ENCODE data around the gene LDLRAD3. TPM values are rescaled to one million over a fixed set of nuclear protein-coding genes. Genes with fewer than 3 reads are reported as not detected.
A peak's percentile ranks its signal among the peaks of the same experiment; 100 is the strongest.

LDLRAD3 gene
- polyA plus RNA-seq, 1 of the 3 experiments (the other 2 are of a cell fraction): 10.6 TPM

- TF ChIP-seq RXRA (IDR thresholded peaks at IDR 0.05; ENCODE audit: borderline replicate concordance, low read depth): no peak
- TF ChIP-seq EP300 (IDR thresholded peaks at IDR 0.05; ENCODE audit: borderline replicate concordance in 1 of 2, low read depth in 1 of 2, low read length in 1 of 2): peak in 1 of 2 experiments; percentile 75; a peak in 2 of 4 replicates
- TF ChIP-seq ELF1 (IDR thresholded peaks at IDR 0.05): no peak
- peak; percentile 56; the same call in 1 of the 2 replicates for TF ChIP-seq ZBTB33 (IDR thresholded peaks at IDR 0.05; ENCODE audit: borderline replicate concordance, low read depth)
Observed at GRCh38 chr11:36164506-36165250, 220.8 kb downstream of the LDLRAD3 start (continued).

- no peaks in the 10 kb centered on the region for H3K9me2 ChIP-seq
- H3K9me3 ChIP-seq: no peaks in the 10 kb centered on the region
- POLR2A ChIA-PET: no interaction called here
- no peak overlapping the region for H3K4me2 ChIP-seq
- no peak overlapping the region for H3K4me3 ChIP-seq (ENCODE audit: low read depth in 2 of 2, low read length in 1 of 2)
- no peak overlapping the region for H3K9ac ChIP-seq
- H3K27ac ChIP-seq (ENCODE audit: low read depth in 2 of 2, low read length in 1 of 2): peak overlapping the region; percentile 17 to 99; a peak in 2 of 4 replicates
- CTCF ChIA-PET: interaction anchor here (0.5 to 2.4 kb wide), 2 partner anchors 18 to 93 kb away, joined by 3 to 6 read pairs; no protein-coding TSS in a partner anchor
- H3K27me3 ChIP-seq (ENCODE audit: insufficient read depth): no peaks in the 10 kb centered on the region
- H2AFZ ChIP-seq (ENCODE audit: low read depth): no peak overlapping the region
- no peaks in the 10 kb centered on the region for H3K36me3 ChIP-seq (replicated peaks in 1 of 2; ENCODE audit: control insufficient read depth in 1 of 2, insufficient read depth in 2 of 2, low read length in 1 of 2)
- peaks cover 37 to 59% of the 10 kb centered on the region in 2 experiments; a peak in 3 of 4 replicates for H3K4me1 ChIP-seq (ENCODE audit: control insufficient read depth in 1 of 2, insufficient read depth in 2 of 2, low read depth in 1 of 2, low read length in 1 of 2)
- peaks cover 23% of the 10 kb centered on the region for H3F3A ChIP-seq (replicated peaks; ENCODE audit: insufficient read depth)
- H3K79me2 ChIP-seq (ENCODE audit: insufficient read depth): no peaks in the 10 kb centered on the region
- peaks cover 3% of the 10 kb centered on the region; the same call in 1 of the 2 replicates for H4K20me1 ChIP-seq (ENCODE audit: insufficient read depth)
- peak; percentile 32 for DNase-seq
- WGBS (ENCODE audit: low lambda C conversion rate): 41% methylated on average over 3 of the region's 3 CpGs
- TF ChIP-seq CTCF (IDR thresholded peaks at IDR 0.05) (no peak), MAX (IDR thresholded peaks at IDR 0.05; ENCODE audit: low read depth) (no peak; the same call in 1 of the 2 replicates), MXI1 (IDR thresholded peaks at IDR 0.05; ENCODE audit: low read depth, low read length) (peak; percentile 48; the same call in 1 of the 2 replicates), ZBTB33 (IDR thresholded peaks at IDR 0.05; ENCODE audit: borderline replicate concordance, low read depth) (0 out of 2 replicates have a peak, but pooled peaks have one; percentile 32), FOSL2 (IDR thresholded peaks at IDR 0.05; ENCODE audit: borderline replicate concordance, low read depth) (peak; percentile 38; the same call in 1 of the 2 replicates), RFX5 (IDR thresholded peaks at IDR 0.05; ENCODE audit: low read length) (no peak), SIN3A (IDR thresholded peaks at IDR 0.05; ENCODE audit: borderline replicate concordance, low read depth, low read length) (peak; percentile 68; the same call in 1 of the 2 replicates), FOXM1 (IDR thresholded peaks at IDR 0.05; ENCODE audit: low read depth) (no peak), PBX3 (IDR thresholded peaks at IDR 0.05) (peak; percentile 95), JUND (IDR thresholded peaks at IDR 0.05) (peak; percentile 76), GATA2 (CRISPR knock-in tag; IDR thresholded peaks at IDR 0.05) (peak; percentile 61), RCOR1 (IDR thresholded peaks at IDR 0.05; ENCODE audit: low read length) (peak; percentile 68), POLR2AphosphoS5 (IDR thresholded peaks at IDR 0.05; ENCODE audit: low read depth, low read length) (peak; percentile 36; the same call in 1 of the 2 replicates), MEF2A (IDR thresholded peaks at IDR 0.05; ENCODE audit: borderline replicate concordance, low read depth) (no peak), GABPA (IDR thresholded peaks at IDR 0.05; ENCODE audit: low read depth) (no peak), NFIC (IDR thresholded peaks at IDR 0.05; ENCODE audit: borderline replicate concordance) (peak; percentile 95), EP300 (IDR thresholded peaks at IDR 0.05; ENCODE audit: borderline replicate concordance in 1 of 2, low read depth in 1 of 2, low read length in 1 of 2) (peak; percentile 64 to 78; a peak in 3 of 4 replicates), TEAD4 (IDR thresholded peaks at IDR 0.05; ENCODE audit: borderline replicate concordance, insufficient read depth) (peak; percentile 81), RXRA (IDR thresholded peaks at IDR 0.05; ENCODE audit: borderline replicate concordance, low read depth) (no peak)
Observed at GRCh38 chr11:36165621-36166397, 221.9 kb downstream of the LDLRAD3 start.

All from SK-N-SH (cell line).